GM12872 (cell line): ENCODE data around the gene PARP1.

Experiments used
- TF ChIP-seq, protein P1 (sequence below): IDR thresholded peaks from 3 replicates; pipeline ENCODE4 v1.5.1; 2011; ENCODE audit warnings: low read depth, mild to moderate bottlenecking, low read length, moderate library complexity; ENCODE audit not compliant: insufficient read depth

PARP1 gene

DNA sequence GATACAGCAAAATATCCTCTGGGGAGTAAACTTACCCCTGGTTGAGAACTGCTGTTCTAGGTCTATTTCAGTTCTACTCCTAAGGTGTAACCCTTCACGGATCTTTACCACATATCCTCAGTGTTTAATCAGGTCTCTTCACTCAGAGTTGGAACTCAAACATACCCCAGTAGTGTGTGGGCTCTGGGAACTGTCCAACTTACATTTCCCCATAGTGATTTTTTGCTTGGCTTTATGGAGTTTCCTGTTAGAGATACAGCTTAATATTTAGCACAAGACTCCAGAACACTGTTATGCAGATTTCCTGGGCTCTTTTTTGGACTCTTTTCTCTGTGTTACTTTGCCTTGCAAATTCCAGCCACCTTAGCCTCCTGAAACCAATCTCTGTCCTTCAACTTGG lies 72.2 kb downstream of the PARP1 start:
- TF ChIP-seq, protein P1, sequence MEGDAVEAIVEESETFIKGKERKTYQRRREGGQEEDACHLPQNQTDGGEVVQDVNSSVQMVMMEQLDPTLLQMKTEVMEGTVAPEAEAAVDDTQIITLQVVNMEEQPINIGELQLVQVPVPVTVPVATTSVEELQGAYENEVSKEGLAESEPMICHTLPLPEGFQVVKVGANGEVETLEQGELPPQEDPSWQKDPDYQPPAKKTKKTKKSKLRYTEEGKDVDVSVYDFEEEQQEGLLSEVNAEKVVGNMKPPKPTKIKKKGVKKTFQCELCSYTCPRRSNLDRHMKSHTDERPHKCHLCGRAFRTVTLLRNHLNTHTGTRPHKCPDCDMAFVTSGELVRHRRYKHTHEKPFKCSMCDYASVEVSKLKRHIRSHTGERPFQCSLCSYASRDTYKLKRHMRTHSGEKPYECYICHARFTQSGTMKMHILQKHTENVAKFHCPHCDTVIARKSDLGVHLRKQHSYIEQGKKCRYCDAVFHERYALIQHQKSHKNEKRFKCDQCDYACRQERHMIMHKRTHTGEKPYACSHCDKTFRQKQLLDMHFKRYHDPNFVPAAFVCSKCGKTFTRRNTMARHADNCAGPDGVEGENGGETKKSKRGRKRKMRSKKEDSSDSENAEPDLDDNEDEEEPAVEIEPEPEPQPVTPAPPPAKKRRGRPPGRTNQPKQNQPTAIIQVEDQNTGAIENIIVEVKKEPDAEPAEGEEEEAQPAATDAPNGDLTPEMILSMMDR, result no peak

DNA sequence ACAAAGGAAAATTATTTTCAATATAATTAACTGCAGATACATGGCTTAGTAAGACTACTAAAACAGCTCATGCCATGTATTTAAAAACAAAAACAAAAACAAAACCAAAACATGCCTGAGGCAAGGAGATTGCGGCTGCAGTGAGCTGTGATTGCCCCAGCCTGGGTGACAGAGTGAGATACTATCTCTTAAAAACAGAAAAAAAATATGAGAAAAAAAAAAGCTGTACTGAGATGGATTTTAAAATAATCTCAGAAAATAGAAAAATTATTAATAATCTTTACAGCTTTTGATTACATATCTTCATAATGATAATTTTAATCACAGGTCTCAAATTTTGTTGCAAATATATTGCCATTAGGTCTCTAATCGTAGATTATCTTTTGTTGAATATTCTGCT lies 74.9 kb downstream of the PARP1 start:
- TF ChIP-seq, protein P1, result no peak

DNA sequence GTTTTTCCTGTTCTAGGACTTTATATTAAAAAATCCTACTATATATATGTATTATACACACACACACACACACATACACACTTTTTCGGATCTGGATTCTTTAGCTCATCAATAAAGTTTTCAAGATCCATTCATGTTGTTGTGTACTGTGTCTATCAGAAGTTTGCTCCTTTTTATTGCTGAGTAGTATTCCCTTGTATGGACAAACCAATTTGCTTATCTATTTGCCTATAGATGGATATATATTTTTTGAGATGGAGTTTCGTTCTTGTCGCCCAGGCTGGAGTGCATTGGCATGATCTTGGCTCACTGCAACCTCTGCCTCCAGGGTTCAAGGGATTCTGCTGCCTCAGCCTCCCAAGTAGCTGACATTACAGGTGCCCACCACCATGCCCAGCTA lies 78.7 kb downstream of the PARP1 start:
- TF ChIP-seq, protein P1, result no peak

DNA sequence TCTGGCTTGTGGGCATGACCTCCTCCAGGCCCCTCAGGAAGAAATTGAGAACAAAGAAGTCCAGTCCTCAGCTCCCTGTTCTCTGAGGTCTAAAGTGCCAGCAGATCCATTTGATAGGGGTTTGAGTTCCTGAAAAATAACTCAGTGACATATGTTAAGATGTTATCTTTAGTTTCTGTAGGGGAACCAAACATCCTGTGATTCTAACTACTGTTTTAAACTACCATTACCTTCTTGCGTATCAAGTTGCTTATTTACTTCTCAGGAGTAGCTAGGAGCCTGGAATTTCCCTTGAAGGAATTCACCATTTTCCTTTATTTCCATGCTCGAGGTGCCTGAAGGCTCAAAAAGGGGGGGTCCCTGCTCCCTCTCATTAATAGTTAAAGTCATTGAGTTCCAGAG lies 80.1 kb downstream of the PARP1 start:
- TF ChIP-seq, protein P1, result no peak

DNA sequence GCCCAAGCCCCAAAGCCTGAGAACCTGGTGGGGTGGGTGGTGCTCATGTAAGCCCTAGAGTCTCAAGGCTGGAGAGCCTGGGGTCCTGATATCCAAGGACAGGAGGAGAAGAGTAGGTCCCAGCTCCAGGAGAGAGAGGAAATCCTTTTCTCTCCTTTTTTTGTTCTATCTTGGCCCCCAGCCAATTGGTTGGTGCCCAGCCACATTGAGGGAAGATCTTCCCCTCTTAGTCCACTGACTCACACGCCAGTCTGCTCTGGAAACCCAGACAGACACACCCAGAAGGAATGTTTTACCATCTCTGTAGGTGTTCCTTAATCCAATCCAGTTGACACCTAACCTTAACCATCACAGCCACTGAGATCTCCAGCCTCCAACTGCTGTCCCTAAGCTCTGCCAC lies 82.7 kb downstream of the PARP1 start:
- TF ChIP-seq, protein P1, result no peak

DNA sequence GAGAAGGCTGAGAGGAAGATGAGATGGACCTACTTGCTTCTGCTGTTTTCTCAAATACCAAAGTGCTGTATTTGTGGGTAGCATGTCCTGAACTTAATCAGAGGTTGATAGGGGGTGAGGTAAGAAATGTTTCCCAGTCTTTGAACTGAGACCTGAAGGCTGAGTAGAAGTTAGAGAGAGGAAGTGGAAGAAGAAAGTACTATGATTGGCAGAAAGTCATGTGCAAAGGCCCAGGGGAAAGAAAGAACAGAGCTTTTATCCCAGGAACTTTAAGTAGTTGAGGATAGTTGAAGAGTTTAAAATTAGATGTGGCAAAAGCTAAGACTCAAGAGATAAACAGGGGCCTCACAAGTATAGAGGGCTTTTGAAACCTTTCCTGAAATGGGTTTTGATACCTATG lies 83.4 kb downstream of the PARP1 start:
- TF ChIP-seq, protein P1, result no peak

DNA sequence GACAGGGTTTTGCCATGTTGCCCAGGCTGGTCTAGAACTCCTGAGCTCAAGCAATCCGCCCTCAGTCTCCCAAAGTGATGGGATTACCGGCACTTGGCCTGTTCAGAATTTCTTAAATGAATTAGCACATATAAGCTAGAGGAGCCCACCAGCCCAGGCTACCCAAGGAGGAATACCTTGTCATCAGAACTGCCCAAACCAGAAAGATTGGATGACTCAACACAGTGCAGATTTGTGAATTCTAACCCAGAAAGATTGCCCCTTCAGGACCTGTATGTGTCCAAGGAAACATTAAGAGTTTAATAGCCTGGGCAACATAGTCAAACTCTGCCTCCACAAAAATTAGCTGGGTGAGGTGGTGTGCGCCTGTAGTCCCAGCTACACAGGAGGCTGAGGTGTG lies 84.9 kb downstream of the PARP1 start:
- TF ChIP-seq, protein P1, result no peak

DNA sequence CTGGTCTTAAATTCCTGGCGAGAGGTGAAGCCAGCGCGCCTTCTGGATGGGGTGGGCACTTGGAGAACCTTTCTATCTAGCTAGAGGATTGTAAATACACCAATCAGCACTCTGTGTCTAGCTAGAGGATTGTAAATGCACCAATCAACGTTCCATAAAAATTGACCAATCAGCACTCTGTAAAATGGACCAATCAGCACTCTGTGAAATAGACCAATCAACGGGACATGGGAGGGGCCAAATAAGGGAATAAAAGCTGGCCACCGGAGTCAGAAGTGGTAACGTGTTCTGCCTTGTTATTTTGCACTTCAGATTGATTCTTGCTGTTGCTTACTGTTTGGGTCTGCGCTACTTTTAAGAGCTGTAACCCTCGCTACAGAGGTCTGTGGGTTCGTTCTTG lies 87.0 kb downstream of the PARP1 start:
- TF ChIP-seq, protein P1, result no peak
